Dedifferentiated amniotic fluid mesenchymal stem cell (primary cell): Measurements from ENCODE around the gene GLUD1.
A peak's percentile ranks its signal among the peaks of the same experiment; 100 is the strongest.
"Not testable (repeated sequence)": the region's sequence is repeated elsewhere in the genome, so short reads cannot be mapped to it uniquely, and the experiment has no call there.

Source experiments
- DNase-seq: peaks from one replicate; pipeline ENCODE4 v3.0.0-alpha.2; 2016; ENCODE audit errors: extremely low spot score

GLUD1 gene

DNA sequence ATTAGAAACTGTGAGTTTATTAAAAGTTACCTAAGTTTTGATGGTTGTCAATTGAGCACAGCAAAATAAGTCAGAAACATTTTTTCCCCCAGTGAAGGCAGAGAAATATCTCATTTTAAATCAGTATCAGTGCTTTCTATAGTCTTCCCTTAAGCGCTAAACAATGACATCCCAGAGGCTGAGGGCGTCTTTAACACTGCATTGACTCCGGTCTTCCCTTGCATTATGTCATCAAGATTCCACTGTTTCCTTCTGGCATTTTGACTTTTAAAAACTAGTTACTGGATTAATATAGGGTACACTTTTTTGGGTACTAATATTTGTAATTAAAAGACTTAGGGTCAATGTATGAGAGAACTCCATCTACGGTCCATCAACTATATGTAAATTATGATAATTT is 3.9 kb downstream of the GLUD1 start:
- no peak for DNase-seq

DNA sequence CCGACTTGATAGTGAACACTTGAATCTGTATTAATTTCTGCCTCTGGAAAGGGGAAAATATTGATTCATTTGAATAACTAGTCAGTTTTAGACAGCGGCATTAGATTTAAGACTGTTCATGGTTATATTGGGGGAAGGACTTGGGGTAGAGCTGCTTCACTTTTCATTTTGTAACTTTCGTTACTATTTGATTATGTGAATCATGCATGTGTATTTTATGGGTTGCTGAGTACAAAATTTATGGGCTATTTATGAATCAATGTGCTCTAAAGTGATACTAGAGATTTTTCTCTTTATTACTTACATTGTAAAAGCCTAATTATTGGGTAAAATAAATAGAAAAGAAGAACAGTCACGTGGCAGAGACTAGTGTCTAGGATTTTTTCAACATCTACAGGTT is 4.9 kb downstream of the GLUD1 start:
- DNase-seq = no peak

DNA sequence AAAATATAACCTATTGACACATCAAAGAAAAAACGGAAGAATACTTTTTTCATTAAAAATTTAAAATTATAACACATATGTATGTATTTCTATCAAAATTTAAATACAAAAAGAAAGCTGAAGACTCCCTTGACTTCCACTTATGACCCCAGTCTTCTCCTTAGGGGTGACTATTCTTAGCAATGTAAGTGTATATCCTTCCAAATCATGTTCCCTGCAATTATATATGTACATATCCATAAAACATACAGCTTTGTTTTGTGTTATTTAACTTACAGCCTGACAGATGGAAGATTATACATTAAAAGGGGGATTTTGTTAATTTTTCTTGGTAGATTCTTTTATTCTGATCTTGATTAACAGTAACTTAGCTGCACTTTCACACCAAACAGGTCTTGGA is 9.1 kb downstream of the GLUD1 start:
- DNase-seq = no peak

DNA sequence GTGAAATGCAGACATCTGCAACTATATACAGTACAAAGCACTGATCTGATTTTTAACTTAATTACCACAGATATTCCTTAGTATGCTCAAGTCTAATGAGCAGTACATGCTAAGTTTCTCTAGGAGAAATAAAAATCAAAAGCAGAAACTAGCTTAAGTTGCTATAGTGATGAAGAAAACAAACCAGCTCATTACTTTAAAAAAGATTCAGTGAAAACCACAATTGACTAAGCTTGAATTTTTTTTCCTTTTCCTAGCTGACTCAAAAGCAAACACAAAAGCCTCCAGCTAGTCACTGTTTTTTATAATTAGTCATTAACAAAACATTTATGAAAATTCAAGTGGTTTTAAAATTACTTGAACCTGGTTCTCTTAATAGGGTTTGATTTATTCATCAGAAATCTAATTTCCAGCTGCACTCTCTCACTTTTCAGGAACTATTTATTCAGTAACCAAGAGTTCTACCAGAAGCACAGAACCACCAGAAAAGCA is 10.3 kb downstream of the GLUD1 start:
- peak; percentile 73 for DNase-seq

DNA sequence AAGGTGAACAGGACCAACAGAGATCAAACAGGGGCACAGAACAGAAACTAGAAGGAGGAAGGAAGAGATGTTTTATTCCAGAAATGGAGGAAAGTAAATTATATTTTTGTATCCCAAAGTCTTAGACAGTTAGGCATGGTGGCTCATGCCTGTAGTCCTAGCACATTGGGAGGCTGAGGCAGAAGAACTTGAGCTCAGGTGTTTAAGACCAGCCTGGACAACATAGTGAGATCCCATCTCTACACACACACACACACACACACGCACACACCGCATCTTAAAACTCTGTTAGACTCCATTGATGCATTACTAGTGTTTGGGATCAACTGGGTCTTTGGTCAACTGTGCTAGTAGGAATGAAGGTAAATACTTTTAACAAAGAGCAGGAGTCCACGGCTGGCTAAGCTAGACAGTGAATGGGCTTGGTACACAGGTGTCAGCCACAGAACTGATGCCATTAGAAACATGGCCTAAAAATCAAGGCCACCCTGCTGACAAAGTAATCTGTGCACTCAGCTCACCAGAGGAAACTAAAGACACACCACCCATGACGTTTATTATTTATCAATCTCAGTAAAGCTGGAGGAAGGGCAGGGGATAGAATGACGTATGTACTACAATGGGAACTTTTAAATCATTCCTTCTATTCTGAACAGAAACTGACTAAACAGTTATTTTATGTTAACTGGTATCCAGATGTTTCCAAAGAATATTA is 10.9 kb downstream of the GLUD1 start:
- DNase-seq = peak; percentile 62

DNA sequence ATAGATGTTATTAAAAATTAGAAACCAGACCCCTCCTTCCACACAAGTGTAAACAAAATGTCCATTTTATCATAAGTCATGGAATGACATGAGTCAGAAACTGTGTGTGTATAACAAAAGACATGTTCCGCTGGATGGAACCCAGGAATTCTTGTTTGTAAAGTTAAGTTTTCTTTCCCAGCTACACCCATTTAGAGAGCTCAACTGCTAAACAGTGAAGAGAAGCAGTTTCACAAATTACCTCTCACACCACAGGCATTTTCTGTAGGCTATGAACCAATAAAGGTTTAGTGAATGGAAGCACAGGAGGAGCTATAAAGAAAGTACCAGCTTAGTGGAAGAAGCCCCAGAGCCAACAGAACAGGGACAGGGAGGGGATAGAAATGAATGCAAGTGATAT is 12.4 kb downstream of the GLUD1 start:
- peak; percentile 83 for DNase-seq

DNA sequence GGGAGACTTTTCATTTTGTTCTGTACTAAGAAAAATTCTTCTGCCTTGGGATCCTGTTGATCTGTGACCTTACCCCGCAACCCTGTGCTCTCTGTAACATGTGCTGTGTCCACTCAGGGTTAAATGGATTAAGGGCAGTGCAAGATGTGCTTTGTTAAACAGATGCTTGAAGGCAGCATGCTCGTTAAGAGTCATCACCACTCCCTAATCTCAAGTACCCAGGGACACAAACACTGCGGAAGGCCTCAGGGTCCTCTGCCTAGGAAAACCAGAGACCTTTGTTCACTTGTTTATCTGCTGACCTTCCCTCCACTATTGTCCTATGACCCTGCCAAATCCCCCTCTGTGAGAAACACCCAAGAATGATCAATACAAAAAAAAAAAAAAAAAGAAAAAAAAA is 13.1 kb downstream of the GLUD1 start:
- not testable (repeated sequence) for DNase-seq

DNA sequence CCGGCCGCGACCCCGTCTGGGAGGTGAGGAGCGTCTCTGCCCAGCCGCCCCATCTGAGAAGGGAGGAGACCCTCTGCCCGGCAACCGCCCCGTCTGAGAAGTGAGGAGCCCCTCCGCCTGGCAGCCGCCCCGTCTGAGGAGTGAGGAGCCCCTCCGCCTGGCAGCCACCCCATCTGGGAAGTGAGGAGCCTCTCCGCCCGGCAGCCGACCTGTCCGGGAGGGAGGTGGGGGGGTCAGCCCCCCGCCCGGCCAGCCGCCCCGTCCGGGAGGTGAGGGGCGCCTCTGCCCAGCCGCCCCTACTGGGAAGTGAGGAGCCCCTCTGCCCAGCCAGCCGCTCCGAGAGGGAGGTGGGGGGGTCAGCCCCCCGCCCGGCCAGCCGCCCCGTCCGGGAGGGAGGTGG is 14.0 kb downstream of the GLUD1 start:
- not testable (repeated sequence) for DNase-seq

DNA sequence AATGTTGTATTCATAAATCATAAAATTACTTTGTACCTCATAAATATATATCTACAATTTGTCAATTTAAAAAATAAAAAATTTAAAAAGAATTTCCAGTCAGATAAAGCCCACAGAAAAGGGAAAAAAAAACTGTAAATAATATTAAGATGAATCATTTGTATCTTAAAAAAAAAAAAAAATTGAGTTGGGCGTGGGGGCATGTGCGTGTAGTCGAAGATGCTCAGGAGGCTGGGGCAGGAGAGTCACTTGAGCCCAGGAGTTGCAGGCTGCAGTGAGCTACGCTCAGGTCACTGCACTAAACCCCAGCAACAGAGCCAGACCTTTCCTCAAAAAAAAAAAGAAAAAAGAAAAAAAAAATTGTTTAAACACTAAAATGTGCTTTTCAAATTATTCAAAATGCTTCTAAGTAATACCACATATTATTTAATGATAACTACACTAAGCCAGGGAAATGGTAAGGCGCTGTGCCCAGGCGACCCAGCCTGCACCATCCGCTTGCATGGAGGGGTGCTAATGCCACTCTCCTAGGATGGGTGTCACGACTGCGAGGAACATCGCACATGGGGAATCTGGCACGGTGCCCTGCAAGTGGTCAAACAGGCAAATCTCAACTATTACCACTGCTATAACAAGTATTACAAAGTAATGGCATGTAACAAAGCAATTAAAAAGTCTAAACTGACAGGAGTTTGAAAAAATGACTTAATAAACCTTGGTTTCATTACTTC is 15.4 kb downstream of the GLUD1 start:
- no peak for DNase-seq

DNA sequence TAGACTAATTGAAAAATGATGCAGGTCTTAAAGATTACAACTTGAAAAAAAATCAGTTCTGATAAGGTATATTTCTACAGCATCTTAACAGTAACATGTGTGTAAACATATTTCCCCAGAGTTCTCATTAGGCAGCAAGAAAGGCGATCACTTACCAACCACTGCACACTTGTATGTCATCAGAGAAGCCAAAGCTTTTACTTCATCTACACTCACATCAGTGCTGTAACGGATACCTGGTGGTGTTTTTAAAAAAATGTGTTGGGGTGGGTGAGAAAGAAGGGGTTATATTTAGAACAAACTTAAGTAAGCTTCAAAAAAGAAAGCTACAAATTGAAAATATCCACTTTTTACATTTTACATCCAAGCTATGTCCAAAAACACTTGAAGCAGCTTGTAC is 18.2 kb downstream of the GLUD1 start:
- DNase-seq = not testable (repeated sequence)

DNA sequence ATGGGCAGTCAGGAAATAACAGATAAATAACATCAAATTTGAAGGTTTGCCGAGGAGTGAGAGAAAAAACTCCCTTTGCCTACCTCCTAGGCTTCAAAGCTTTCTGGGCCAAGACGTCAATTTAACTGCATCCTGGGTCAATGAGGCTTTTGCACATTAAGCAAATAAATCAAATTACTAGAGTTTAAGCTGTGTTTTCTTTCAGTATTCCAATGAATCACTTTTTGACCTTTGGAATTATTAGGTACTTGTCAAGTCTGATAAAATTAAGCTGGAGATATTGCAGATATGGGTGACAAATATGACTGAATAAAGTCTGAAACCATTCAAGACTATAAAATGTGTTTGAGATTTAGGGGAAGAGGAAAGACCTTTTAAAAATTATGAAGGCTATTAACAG is 22.2 kb downstream of the GLUD1 start:
- no peak for DNase-seq

DNA sequence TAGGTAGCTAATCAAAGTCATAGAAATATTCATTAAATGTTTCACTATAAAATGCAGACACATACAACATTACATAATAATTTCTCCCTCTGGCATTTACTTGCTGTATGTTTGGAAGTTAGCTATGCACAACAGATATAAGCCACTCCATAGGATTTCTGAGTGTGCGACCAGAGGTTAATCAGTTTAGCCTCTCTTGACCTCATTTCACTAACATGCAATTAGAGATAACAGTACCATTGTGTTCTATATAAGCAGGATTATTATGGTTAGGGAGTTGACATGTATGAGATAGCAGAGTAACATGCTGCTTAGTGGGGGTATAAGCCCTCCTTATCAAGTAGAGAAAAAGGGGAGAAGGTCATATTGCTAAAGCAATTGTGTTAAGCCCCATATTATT is 26.4 kb downstream of the GLUD1 start:
- no peak for DNase-seq

DNA sequence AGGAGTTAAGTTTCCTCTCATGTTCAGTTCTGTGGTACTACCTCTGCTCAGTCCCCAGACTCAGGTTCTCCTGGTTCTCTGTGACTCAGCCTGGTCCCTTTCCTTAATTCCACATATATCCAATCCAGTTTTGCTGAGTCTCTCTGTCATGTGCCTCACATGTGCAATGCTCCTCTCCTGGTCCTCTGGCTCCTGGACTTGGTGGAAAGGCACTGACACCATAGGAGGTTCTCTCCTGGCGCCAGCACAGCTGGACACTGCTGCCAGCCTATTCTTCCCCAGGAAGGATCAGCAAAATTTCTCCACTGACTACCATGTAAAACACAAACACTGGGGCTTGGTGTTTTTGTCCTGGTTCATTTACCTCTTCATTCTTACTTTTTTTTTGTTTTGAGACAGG is 27.8 kb downstream of the GLUD1 start:
- no peak for DNase-seq

DNA sequence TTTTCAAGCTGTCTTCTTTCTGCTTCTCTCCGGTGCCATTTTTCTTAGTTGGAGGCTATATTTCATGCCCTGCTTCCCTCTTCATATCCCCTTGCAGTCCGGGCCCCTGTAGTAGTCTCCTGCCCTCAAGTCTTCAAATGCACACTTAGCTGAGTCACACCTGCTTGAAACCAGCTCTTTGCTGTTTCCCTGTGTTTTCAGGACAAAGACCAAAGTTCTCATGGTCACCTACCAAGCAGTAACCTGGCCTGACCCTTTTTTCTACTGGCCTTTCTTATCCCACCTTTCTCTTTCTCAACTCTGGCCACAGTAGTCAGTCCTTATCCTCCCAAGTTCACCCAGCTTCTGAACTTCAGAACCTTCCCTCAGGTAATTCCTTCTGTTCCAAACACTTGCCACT is 28.5 kb downstream of the GLUD1 start:
- DNase-seq = no peak

DNA sequence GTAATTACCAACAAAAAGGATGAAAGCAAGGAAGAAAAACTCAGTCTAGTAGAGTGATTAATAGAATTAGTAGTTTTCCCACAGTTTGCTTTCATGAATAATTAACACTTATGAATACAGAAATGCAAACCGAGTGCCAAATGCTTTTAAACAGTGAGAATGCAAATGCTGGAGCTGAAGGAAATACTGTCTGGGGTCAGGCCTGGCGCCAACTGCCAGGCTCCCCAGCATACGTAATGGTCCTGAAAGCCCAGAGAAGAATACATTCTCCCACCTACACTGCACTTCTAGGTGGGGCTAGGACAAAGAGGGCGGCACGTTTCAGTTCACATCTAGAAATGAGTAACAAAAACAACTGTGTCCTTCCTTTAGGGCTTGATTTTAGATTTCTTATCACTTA is 30.0 kb downstream of the GLUD1 start:
- no peak for DNase-seq

DNA sequence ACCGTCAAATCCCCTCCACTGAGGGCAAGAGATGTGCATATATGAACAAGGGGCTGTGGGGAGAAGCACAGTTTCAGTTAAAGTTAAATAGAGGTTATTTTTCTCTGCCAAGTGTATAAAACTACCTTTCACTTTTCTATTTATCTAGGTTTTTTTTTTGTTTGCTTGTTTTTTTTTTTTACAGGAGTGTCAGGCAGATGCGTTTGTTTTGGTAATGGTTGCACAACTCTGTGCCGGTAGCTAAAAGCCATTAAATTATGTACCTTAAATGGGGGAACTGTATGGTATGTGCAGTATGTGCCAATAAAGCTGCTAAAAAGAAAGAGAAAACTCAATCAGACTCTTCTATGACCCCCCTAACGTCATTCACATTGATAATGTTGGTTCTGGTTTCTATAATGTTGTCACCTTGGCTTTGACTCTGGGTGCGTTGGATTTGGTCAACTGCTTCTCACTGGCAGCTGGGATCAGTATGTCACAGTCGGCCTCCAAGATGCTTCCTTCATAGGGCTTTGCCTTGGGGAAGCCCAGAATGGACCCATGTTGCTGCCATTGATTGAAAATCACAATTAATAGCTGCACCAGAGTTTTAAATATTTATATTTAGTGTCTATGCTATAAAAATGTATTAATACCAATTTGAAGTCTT is 34.2 kb downstream of the GLUD1 start:
- no peak for DNase-seq

DNA sequence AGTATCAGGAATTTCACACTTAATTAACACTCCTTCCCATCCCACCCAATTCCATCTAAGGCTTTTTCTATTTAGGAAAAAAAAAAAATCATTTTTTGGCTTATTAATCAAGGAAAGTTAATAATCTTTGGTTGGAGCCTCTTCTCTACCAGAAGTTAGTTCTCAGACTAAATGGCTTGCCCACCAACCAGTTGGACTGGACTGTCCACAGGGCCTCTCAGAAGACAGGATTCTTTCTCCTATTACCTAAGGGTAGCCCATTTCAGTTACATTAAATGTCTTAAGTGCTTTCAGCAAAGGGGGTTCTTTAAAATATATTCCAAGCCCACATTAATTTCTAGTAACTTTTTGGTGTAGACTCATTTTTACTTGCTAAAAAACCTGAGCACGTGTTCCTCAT is 35.2 kb downstream of the GLUD1 start:
- DNase-seq = no peak

DNA sequence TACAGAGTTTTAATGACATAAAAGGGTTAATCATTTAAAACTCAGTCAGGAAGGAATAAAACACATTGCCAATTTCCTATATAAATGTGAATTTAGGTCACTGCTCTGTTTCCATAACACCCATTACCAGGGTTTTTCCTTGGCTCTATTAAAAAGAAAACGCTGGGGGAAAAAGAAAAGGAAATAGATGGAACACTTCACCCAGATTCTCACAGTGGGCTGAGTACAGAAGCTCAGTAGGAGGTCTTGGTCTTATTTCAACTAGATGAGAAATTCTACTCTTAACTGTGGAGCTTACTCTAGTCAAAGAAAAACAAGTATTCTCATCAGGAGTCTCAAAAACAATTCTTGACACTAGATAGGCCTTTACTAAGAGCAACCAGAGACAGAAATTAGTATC is 36.5 kb downstream of the GLUD1 start:
- no peak for DNase-seq

DNA sequence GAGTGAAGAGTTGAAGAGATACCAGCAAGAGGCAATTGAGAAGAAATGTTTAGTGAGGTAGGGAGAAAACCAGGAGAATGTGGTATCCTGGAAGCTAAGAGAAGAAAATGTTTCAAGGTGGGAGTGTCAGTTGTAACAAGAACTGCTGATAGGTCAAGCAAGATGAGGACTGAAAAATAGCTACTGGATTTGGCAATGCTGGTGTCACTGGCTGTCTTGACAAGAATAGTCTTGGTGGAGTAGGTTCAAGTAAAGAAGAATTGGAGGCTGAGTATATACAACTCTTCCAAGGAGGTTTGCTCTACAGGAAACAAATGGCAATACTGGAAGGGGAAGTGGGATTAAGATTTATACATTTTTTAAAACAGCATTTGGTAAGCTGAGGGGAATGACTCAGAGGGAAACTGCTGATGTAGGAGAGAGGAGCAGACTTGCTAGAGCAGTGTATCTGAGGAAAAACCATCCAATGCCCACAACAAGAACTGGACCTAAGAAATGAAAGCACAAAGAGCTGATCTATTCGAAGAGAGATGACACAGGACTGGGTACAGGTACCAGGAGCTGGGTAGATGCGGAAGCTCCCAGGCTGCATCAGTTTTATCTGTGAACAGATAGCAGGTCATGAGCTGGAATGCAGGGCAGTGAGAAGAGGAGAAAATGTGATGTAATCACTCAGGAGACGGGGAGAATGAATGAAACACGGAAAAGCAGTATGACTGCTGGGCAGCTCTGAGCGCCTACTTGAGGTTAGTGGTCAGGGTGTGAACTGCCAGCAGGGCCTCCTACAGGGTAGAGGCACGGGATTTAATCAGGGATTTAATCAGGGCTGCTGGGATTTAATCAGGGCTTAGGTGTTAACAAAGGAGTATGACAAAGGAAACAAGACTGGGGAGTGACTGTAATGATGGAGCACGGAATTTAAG is 40.0 kb downstream of the GLUD1 start:
- no peak for DNase-seq

DNA sequence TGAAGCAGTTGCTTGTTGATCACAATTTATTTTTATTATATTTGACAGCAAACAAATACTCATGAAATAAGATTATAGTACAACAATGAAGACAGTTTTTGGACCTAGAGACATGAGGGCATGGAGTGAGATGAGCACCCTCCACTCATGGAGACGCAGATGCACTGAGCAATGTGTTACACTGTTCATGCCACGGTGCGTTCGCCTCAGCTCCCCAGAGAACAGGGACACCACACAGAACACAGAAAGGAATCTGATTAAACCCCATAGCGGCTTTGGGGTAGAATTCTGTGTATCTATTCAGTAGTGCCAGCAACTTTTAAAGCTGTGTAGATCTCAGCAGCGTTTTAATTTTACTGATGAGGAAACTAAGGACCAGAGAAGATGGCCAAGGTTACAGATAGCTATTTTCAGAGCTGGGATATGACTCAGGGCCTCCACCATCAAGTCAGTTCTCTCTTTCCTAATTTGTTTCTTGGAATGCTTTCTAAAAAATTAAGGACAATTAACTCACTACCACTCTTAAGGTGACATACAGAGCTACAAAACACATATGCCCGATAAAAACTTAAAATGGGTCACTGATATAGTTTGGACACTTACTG is 41.0 kb downstream of the GLUD1 start:
- DNase-seq = no peak

DNA sequence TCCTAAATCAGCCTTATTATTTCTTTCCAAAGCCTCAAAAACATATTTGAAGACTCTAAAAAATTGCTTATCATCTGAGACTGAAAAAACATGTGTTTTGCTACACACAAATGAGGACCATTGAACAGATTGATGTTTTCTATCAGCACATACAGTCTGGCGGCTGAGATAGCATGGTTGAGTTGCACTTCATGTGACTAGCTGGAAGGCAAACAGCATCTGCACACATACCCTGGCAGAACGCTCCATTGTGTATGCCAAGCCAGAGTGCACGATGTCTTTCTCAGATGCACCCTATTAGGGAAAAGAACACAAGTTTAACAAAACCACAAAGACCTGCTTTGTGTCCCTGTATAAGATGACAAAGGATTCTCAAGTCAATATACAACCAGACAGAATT is 41.5 kb downstream of the GLUD1 start:
- DNase-seq = no peak
